ENCODE data around the gene RRBP1.
A peak's percentile ranks its signal among the peaks of the same experiment; 100 is the strongest.

RRBP1 gene

GRCh38 chr20:17647391-17648314 lies 34.4 kb downstream of the RRBP1 start:
- DNase-seq: no peak

DNA sequence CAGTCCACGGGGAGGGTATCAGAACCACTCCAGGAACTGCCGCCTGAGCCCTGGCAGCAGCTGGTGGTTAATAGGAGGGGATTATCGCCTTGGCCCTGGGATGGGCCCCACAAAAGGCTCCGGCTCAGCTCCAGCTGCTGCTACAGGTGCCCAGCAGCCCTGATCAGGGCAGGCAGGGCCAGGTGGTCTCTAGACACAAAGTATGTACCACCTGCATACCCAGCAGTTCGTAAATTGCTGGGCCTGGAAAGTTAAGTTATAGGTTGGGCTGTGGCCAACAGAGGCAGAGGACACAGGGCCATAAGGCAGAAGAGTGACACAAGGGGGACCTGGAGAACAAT lies 35.1 kb downstream of the RRBP1 start:
- peak; percentile 68 for DNase-seq

GRCh38 chr20:17646209-17646960 lies 35.7 kb downstream of the RRBP1 start:
- no peak for DNase-seq

DNA sequence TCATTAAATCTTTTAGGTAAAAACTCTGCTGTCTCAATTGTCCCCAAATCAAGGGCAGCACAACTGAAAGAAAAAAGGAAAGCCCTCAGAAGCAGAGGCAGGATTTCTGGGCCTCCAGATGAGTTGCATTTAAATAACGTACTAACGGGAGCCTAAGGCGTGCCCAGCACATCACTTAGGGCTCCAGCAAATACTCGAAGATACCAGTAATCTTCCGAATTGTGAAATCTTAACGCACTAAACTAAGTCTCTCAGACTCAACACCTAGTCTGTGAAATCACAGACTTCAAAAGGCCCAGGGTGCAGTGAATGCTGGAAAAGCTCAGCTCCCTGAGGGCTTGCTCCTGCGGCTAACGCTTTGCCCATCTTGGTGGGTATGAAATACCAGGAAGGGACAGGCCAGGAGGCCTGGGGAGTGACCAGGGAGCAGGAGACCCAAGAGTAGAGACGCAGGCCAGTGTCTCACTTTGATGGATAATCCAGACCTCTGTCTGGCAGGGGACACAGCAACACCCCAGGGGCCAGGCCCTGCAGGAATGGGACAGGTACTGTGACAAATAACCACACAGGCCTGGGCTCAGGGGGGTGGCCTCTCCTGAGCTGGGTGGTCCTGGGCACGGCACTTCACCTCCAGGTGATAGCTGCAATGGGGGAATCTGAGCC lies 36.4 kb downstream of the RRBP1 start:
- no peak for DNase-seq

DNA sequence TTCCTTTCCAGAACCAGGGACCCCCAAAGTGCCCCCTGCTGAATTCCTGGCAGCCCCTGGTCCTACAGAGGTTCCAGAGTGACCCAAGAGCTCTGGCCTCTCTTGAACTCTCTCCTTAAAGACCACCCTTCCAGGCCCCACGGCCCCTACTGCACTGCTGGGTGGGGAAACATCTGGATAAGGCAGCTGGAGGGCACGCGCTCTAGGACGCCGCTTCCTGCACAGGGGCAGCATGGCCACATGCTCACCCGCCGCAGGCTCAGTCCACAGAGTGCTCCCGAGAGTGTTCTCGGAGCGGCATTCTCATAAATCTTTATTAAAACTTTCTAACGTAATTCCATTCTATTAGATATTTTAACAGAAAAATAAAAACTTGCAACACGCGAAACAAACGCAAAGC lies 37.0 kb downstream of the RRBP1 start:
- DNase-seq: no peak

GRCh38 chr20:17644451-17644850 lies 37.6 kb downstream of the RRBP1 start:
- no peak for DNase-seq

DNA sequence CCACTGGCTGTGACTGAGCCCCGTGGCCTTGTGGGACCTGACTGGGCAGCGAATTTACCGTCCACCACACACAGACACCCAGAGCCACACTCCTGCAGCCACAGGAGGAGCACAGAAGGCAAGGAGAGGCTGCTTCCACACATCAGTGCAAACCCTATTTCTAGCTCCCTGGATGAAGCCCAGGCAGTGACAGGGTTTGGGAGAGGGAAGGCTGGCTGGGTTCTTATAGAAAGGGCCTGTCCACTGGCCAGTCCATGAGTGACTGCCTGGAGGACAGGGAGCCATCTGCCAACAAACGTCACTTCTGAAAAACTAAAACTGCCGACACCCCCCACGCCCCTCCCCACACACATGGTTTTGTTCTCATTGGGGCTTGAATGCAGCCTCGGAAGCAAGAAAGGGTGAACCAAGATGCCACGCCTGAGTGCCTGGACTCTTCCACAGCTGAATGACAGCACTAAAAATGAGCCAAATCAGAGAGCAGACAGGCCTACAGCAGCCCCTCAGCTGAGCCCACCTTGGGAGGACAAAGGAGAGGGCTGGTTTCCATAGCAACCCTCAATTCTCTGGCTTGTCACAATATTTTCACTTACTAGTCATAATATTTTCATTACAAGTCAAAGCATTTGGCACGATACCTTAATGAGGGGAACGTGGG lies 38.4 kb downstream of the RRBP1 start:
- DNase-seq: no peak

DNA sequence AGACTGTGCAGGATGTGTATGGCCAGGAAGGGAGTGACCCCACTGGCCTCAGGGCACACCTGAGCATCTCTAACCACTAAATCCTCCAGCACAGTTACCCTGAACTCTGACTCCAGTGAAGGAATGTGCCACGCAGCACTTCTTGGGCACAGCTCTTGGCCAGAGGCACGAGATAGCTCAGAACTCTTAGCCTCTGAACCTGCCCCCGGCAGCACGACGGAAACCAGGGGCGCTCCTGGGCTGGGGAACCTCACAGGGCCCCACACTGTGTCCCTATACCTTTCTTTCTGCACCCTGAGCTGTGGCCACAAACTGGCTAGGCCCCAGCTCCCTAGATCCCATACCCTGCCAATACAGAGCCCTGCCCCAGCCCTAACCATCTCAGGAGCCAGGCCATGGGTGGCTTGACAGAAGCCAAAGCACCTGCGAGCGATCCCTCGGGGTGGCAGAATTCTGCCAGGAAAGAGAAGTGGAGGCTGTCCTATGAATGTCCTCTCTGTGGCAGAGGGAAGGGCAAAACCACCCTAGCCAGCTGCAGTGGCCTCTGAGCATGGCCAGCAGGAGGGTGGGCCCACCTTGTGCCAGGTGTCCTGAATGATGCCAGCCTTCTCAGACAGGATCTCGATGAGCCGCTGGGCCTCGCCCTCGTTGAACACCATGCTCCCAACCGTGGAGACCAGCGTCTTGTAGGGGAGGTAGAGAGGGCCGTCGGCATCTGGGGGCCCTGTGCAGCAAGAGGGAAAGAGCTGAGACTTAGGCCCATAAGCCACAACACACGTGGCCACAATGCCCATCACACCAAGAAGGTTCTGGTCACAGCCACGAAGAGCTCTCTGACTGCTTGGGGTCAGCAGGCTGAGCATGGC lies 39.4 kb downstream of the RRBP1 start:
- no peak for DNase-seq

DNA sequence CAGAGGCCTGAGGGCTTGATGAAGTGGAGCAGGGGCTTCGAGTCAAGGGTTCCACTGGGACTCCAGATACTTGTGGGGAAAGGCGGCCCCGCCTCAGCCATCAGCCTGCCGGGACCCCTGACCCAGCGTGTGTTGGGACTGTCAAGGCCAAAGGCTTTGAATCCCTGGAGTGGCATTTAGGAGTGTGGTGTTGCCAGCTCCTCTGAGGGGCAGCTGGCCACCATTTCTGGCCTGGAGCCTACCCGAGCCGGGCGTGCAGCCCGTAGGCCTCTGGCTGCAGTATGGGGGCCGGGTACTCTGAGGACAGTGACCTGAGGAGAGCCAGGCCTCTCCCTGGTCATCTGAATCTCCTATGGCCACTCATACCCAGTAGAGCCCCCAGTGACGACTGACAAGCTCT lies 40.0 kb downstream of the RRBP1 start:
- no peak for DNase-seq

GRCh38 chr20:17641520-17641964 lies 40.5 kb downstream of the RRBP1 start:
- DNase-seq: no peak

GRCh38 chr20:17640875-17641378 lies 41.1 kb downstream of the RRBP1 start:
- DNase-seq: no peak

- no peak for DNase-seq
Measured at GRCh38 chr20:17640146-17640874, 41.7 kb downstream of the RRBP1 start.

GRCh38 chr20:17638835-17639407 lies 43.1 kb downstream of the RRBP1 start:
- no peak for DNase-seq

- no peak for DNase-seq
Measured at GRCh38 chr20:17637985-17638640, 43.9 kb downstream of the RRBP1 start.

GRCh38 chr20:17637413-17637780 lies 44.6 kb downstream of the RRBP1 start:
- DNase-seq: no peak

DNA sequence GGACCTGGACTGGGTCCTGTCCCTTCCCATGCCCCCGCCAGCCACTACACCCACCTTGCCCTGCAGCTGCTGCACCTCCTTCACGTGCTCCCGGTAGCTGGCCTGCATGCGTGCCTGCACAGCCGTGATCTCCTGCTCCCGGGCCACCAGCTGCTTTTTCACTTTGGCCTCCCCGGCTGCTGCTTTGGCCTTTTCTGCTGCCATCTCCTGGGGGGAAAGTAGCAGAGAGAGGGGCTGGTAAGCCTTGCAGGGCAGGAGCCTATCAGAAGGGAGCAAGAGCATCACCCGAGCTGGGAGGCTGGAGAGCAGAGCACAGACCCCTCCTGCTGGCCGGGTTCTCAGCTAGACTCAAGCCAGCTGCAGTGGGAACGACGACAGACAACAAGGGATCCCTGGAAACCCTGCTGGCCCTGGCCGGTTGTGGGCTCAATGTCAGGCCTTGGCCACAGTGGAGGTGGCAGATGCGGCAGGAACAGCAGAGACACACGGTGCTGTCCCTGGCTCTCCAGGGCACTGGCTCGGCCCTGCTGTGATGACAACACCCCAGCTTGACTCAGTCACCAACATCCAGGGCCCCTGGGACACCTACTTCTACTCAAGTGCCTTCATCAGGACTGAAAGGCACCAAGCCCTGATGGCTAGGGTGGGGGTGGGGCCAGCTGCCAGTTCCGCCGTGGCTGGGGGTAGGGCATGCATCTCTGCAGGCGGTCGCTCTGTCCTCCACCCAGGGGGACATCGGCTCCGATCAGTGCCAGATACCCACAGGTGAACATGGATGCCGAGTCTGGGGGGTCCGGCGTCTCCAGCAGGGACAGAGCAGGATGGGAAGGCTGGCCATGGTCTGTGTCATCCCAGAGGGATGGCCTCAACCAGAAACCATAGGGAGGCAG lies 45.3 kb downstream of the RRBP1 start:
- no peak for DNase-seq

- DNase-seq: no peak
Measured at GRCh38 chr20:17635332-17636244, 46.5 kb downstream of the RRBP1 start.
